Muscle layer of colon (tissue), 2 donors: ENCODE data around the gene GPR18.

Experiments used
- H3K27ac ChIP-seq: one replicate; pipeline ENCODE4 v1.7.0; 2013; ENCODE audit warnings: low read depth, mild to moderate bottlenecking, low read length, moderate library complexity
- H3K27me3 ChIP-seq, 2 donors: one replicate each; pipeline ENCODE4 v1.7.0; 2013; ENCODE audit warnings: low read length in 2 of 2, mild to moderate bottlenecking in 2 of 2; ENCODE audit not compliant: insufficient read depth in 2 of 2, control insufficient read depth in 1 of 2
- H3K36me3 ChIP-seq: one replicate; pipeline ENCODE4 v1.7.0; 2013; ENCODE audit warnings: mild to moderate bottlenecking, low read length; ENCODE audit not compliant: insufficient read depth
- H3K4me1 ChIP-seq: one replicate; pipeline ENCODE4 v1.7.0; 2013; ENCODE audit warnings: mild to moderate bottlenecking, low read length; ENCODE audit not compliant: insufficient read depth
- H3K4me3 ChIP-seq, 2 donors: one replicate each; pipeline ENCODE4 v1.7.0; 2013; ENCODE audit warnings: low read length in 2 of 2, low read depth in 1 of 2, mild to moderate bottlenecking in 1 of 2, moderate library complexity in 1 of 2
- H3K9ac ChIP-seq: one replicate; pipeline ENCODE4 v1.7.0; 2013; ENCODE audit warnings: low read length
- H3K9me3 ChIP-seq: one replicate; pipeline ENCODE4 v1.7.0; 2013; ENCODE audit warnings: mild to moderate bottlenecking, low read length
- donor health status: abdominal sarcoma.
- donor health status: Adenocarcinoma of cecum.

The GPR18 gene

DNA sequence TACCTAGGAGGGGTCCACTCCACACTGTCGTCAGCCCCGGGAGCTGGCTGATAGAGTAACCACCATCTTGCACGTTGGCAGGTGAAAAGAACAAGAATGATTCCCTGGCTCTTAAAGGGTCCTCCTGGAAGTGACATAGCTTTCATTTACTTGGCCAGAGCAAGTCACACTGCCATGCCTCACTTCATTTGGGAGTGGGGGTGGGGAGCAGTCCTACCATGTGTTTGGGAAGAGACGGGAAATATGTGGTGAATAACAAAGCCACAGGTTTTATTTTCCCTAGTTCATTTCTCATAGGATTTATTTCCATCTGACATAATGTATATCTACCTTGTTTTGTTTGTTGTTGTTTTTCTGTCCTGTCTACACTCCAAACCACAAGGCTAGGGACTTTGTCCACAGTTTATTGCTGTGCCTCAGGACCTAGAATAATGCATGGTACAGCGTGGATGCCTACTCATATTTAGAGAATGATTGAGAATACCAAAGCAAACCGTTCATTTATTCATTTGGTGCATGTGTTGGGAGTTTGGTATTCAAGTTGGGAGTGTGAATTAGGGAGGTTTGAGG lies 30.8 kb downstream of the GPR18 start:
- no peaks in the 10 kb centered on the region for H3K36me3 ChIP-seq
- H3K9me3 ChIP-seq: no peaks in the 10 kb centered on the region
- H3K4me3 ChIP-seq: no peak overlapping the region
- H3K9ac ChIP-seq: no peak overlapping the region
- peaks cover 19% of the 10 kb centered on the region for H3K4me1 ChIP-seq
- H3K27ac ChIP-seq: no peak overlapping the region
- no peaks in the 10 kb centered on the region for H3K27me3 ChIP-seq

DNA sequence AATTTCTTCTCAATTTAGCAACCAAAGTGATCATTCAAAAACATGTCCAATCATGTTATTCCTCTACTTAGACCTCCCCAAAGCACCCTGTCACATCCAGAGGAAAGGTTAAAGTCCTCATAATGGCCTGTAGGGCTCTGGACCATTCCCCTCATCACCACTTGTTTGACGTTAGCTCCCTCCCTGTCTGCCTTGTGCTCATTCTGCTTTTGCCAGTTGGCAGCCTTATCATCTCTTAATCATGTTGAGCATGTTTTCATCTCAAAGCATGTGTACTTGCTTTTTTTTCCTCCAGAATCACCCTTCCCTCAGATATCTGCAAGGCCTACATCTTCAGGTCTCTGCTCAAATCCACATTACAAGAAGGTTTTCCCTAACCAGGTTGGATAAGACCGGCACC lies 31.7 kb downstream of the GPR18 start:
- H3K9me3 ChIP-seq: no peaks in the 10 kb centered on the region
- H3K4me3 ChIP-seq: no peak overlapping the region
- peaks cover 19% of the 10 kb centered on the region for H3K4me1 ChIP-seq
- no peaks in the 10 kb centered on the region for H3K27me3 ChIP-seq
- H3K27ac ChIP-seq: no peak overlapping the region
- no peak overlapping the region for H3K9ac ChIP-seq
- no peaks in the 10 kb centered on the region for H3K36me3 ChIP-seq

DNA sequence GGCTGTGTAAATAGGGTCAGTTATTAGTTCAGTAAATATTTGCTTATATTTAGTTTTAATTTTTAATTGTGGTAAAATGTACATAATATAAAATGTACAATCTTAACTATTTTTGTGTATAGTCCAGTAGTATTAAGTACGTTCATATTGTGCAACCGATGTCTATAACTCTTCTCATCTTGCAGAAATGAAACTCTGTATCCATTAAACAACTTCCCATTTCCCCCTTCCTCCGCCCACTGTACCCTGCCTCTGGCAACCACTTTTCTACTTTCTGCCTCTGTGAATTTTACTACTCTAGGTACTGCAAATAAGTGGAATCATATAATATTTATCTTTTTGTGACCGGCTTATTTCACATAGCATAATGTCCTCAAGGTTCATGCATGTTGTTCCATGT lies 33.1 kb downstream of the GPR18 start:
- Histone ChIP-seq H3K4me1 (peaks cover 19% of the 10 kb centered on the region), H3K4me3 (no peak overlapping the region), H3K27me3 (no peaks in the 10 kb centered on the region), H3K9ac (no peak overlapping the region), H3K9me3 (no peaks in the 10 kb centered on the region), H3K36me3 (no peaks in the 10 kb centered on the region), H3K27ac (no peak overlapping the region)

GRCh38 chr13:99224021-99224420 lies 34.2 kb downstream of the GPR18 start:
- Histone ChIP-seq H3K4me3 (no peak overlapping the region), H3K27ac (no peak overlapping the region), H3K9ac (no peak overlapping the region), H3K27me3 (no peaks in the 10 kb centered on the region), H3K36me3 (no peaks in the 10 kb centered on the region), H3K9me3 (no peaks in the 10 kb centered on the region), H3K4me1 (peaks cover 15% of the 10 kb centered on the region)

DNA sequence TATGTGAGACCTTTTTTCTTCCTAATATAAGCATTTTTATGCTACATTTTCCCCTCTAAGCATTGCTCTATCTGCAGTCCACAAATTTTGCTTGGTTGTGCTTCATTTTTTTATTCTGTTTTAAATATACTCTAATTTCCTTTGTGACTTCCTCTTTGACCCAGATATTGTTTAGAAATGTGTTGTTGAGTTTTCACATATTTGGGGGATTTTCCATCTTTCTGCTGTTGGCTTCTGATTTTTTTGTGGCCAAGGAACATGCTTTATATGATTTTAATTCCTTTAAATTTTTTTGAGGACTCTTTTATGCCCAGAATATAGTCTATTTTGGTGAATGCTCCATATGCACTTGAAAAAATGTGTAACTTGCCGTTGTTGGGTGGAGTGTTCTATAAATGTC lies 34.6 kb downstream of the GPR18 start:
- H3K27ac ChIP-seq: no peak overlapping the region
- H3K9ac ChIP-seq: no peak overlapping the region
- H3K4me3 ChIP-seq: no peak overlapping the region
- H3K27me3 ChIP-seq: no peaks in the 10 kb centered on the region
- H3K36me3 ChIP-seq: no peaks in the 10 kb centered on the region
- H3K4me1 ChIP-seq: peaks cover 15% of the 10 kb centered on the region
- H3K9me3 ChIP-seq: no peaks in the 10 kb centered on the region

DNA sequence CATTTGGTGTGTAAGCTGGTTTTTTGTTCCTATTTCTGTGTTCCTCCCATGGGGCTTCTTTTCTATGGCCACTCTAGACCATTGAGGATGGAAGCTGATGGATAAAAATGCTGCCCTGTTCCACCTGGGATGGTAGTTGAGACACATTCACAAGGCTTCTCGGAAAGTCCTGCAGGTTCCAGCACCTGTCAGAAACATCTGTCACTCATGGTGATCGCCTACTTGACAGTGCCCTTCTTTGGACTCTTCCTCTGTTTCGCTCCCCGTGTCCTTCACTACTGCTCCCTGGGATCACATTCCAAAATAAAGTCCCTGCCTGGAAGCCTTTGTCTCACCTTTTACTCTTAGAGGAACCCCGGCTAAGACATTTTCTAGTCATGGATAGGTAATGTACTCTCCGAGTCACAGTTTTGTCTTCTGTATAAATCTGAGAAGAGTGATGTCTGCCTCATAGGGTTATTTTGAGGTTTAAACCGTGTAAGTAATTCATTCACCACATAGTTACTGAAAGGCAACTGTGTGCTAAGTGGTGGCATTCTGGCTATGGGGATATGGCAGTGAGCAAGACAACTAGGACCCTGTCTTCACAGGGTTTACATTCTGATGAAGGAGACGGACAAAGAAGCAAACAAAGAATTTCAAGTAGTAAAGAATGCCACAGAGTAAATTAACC lies 36.5 kb downstream of the GPR18 start:
- H3K27ac ChIP-seq: no peak overlapping the region
- no peaks in the 10 kb centered on the region for H3K36me3 ChIP-seq
- H3K4me3 ChIP-seq: no peak overlapping the region
- no peaks in the 10 kb centered on the region for H3K27me3 ChIP-seq
- no peaks in the 10 kb centered on the region for H3K9me3 ChIP-seq
- H3K4me1 ChIP-seq: peaks cover 19% of the 10 kb centered on the region
- H3K9ac ChIP-seq: no peak overlapping the region

DNA sequence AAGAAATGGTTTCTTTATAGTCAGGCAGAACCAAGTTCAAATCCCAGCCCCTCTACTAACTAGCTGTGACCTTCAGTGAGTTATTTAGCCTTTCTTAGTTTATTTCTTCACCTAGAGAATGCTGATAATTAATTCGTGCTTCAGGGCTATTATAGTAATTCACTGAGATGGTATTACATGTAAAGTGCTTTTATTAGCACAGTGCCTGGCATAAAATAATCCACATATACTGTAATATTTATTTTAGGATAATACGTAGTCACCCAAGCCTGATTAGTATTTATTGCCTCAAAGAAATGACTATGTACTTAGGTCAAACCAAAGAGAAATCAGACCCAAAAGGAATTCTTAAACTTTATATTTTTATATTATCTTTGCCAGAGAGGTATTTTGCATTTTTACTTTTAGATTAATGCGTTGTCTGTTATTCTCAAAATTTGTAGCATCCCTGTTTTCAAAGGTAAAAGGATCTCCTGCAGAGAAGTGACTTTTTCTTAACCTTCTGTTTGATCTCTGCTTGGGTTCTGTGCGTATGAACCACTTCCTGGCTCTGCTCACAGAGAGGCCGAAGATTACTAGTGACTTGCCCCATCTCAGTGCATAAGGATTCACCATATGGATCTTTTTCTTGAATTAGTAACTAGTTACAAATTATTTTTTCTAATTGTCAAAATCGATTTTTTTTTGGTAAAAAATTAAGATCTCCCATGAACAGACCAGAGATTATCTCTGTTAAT lies 37.8 kb downstream of the GPR18 start:
- Histone ChIP-seq H3K4me1 (peaks cover 19% of the 10 kb centered on the region), H3K9ac (no peak overlapping the region), H3K27ac (no peak overlapping the region), H3K9me3 (no peaks in the 10 kb centered on the region), H3K36me3 (no peaks in the 10 kb centered on the region), H3K4me3 (no peak overlapping the region), H3K27me3 (no peaks in the 10 kb centered on the region)

DNA sequence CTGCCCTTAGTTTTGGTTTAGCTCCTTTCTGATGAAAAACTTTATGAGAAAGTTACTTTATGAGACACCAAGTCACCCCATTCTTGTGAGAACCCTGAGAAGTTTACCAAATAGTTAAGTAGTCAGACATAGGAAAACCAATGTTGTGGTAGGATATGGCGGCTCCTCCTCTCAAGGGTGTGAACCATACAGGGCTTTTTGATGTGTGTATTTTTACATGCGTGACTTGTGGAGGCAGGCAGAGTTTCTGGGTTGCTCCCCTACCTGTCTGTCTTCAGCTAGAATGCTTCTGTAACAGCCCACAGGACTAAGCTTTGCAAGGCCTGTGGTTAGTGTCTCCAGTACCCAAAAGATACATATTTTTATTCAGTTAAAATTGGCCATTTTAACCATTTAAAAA lies 39.2 kb downstream of the GPR18 start:
- Histone ChIP-seq H3K27me3 (no peaks in the 10 kb centered on the region), H3K9me3 (no peaks in the 10 kb centered on the region), H3K36me3 (peaks cover 4% of the 10 kb centered on the region), H3K4me3 (no peak overlapping the region), H3K9ac (no peak overlapping the region), H3K27ac (no peak overlapping the region), H3K4me1 (peaks cover 21% of the 10 kb centered on the region)

- no peaks in the 10 kb centered on the region for H3K27me3 ChIP-seq
- no peak overlapping the region for H3K4me3 ChIP-seq
- peaks cover 4% of the 10 kb centered on the region for H3K36me3 ChIP-seq
- no peak overlapping the region for H3K27ac ChIP-seq
- H3K9me3 ChIP-seq: no peaks in the 10 kb centered on the region
- no peak overlapping the region for H3K9ac ChIP-seq
- peaks cover 17% of the 10 kb centered on the region for H3K4me1 ChIP-seq
Measured at GRCh38 chr13:99218545-99218944, 39.6 kb downstream of the GPR18 start.

GRCh38 chr13:99218126-99218525 lies 40.1 kb downstream of the GPR18 start:
- H3K9ac ChIP-seq: no peak overlapping the region
- H3K4me3 ChIP-seq: no peak overlapping the region
- no peaks in the 10 kb centered on the region for H3K9me3 ChIP-seq
- no peaks in the 10 kb centered on the region for H3K27me3 ChIP-seq
- peaks cover 4% of the 10 kb centered on the region for H3K36me3 ChIP-seq
- H3K4me1 ChIP-seq: peaks cover 16% of the 10 kb centered on the region
- no peak overlapping the region for H3K27ac ChIP-seq

GRCh38 chr13:99217461-99218110 lies 40.6 kb downstream of the GPR18 start:
- no peak overlapping the region for H3K9ac ChIP-seq
- no peaks in the 10 kb centered on the region for H3K27me3 ChIP-seq
- H3K9me3 ChIP-seq: no peaks in the 10 kb centered on the region
- peaks cover 16% of the 10 kb centered on the region for H3K4me1 ChIP-seq
- H3K36me3 ChIP-seq: peaks cover 4% of the 10 kb centered on the region
- H3K4me3 ChIP-seq: no peak overlapping the region
- H3K27ac ChIP-seq: no peak overlapping the region
